IPS-15b (cell line): ENCODE measurements around the gene MS4A18.
"Not testable (repeated sequence)": the region's sequence is repeated elsewhere in the genome, so short reads cannot be mapped to it uniquely, and the experiment has no call there.

Source experiments
- H3K27me3 ChIP-seq: one replicate; pipeline ENCODE4 v1.6.1; 2013; ENCODE audit warnings: low read length; ENCODE audit not compliant: control insufficient read depth, insufficient read depth
- H3K36me3 ChIP-seq: one replicate; pipeline ENCODE4 v1.6.1; 2013; ENCODE audit warnings: low read length; ENCODE audit not compliant: control insufficient read depth, insufficient read depth
- H3K4me1 ChIP-seq: one replicate; pipeline ENCODE4 v1.6.1; 2013; ENCODE audit warnings: mild to moderate bottlenecking, low read length; ENCODE audit not compliant: control insufficient read depth, insufficient read depth
- H3K4me3 ChIP-seq: one replicate; pipeline ENCODE4 v1.5.1; 2013; ENCODE audit warnings: low read depth, low read length
- H3K9ac ChIP-seq: one replicate; pipeline ENCODE4 v1.6.1; 2013; ENCODE audit warnings: low read depth, mild to moderate bottlenecking, low read length
- H3K9me3 ChIP-seq: one replicate; pipeline ENCODE4 v1.6.1; 2013; ENCODE audit warnings: mild to moderate bottlenecking, low read length; ENCODE audit not compliant: control insufficient read depth, insufficient read depth

The MS4A18 gene

DNA sequence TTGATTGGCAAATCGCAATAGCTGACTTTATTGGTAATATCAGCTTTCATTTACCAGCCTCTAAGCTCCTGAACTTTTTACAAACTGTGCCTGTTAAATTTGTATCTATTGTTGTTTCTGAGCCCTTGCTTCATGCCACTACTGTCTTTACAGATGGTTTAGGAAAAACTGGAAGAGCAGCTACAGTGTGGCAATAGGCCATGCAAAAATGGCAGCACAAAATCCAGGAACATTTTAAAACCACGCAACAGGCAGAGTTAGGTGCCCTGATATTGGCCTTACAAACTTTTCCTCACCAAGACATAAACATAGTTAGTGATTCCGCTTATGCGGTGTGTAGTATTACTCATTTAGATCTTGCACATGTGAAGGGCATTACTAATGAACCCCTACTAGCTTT, 34.2 kb downstream of the MS4A18 start:
- H3K4me3 ChIP-seq, H3K9ac ChIP-seq, H3K4me1 ChIP-seq, H3K27me3 ChIP-seq, H3K9me3 ChIP-seq, H3K36me3 ChIP-seq: not testable (repeated sequence)

DNA sequence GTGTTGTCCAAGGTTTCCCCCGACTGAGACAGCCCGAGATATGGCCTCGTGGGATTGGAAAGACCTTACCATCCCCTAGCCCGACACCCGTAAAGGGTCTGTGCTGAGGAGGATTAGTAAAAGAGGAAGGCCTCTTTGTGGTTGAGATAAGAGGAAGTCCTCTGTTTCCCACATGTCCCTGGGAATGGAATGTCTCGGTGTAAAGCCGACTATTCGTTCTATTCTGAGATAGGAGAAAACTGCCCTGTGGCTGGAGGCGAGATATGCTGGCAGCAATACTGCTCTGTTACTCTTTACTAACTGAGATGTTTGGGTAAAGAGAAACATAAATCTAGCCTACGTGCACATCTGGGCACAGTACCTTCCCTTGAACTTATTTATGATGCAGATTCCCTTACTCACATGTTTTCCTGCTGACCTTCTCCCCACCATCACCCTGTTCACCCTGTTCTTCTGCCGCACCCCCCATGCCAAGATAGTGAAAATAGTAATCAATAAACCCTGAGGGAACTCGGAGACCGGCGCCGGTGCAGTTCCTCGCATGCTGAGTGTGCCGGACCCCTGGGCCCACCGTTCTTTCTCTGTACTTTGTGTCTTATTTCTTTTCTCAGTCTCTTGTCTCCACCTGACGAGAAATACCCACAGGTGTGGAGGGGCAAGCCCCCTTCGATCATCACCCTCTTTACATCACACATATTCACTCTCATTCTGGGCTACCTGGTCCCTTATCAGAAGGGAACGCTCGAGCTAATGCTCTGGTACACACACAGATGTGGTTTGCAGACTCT, 35.1 kb downstream of the MS4A18 start:
- H3K4me3 ChIP-seq, H3K9me3 ChIP-seq, H3K36me3 ChIP-seq, H3K27me3 ChIP-seq, H3K9ac ChIP-seq, H3K4me1 ChIP-seq: not testable (repeated sequence)

DNA sequence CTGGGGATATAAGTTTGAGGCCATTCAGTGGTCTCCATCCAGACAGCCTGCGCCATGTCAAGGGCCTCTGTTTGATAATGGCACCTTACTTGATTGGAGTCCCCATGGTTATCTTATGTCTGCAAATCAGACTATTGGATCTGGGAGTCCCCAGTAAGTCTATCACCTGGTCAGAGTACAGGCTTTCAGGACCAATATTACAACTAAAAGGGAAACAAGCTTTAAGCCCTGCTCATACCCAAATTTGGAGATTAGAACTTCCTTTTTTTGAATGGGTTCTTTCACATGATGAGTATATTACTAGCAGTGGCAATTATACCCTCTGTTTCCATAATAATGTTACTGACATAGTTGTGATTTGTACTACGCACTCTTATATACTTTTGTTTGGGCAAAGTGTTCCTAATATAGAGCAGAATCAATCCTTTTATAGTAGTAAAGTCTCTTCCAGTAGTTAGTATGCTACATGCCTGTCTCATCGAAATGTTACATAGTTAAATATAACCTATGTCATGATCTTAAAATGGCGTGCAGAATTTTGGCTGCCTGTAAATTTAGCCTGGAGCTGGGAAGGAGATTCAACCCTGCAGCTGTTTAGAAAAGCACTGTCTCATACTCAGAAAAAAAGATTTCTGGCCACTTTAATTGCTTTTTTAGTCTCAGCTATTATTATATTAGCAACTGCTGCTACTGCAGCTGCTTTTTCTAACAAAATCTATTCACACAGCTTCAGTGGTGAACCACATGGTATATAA, 37.1 kb downstream of the MS4A18 start:
- H3K27me3 ChIP-seq, result no peaks in the 10 kb centered on the region
- H3K36me3 ChIP-seq, result no peaks in the 10 kb centered on the region
- no peak overlapping the region for H3K9ac ChIP-seq
- no peak overlapping the region for H3K4me3 ChIP-seq
- no peaks in the 10 kb centered on the region for H3K4me1 ChIP-seq
- H3K9me3 ChIP-seq, result no peaks in the 10 kb centered on the region

DNA sequence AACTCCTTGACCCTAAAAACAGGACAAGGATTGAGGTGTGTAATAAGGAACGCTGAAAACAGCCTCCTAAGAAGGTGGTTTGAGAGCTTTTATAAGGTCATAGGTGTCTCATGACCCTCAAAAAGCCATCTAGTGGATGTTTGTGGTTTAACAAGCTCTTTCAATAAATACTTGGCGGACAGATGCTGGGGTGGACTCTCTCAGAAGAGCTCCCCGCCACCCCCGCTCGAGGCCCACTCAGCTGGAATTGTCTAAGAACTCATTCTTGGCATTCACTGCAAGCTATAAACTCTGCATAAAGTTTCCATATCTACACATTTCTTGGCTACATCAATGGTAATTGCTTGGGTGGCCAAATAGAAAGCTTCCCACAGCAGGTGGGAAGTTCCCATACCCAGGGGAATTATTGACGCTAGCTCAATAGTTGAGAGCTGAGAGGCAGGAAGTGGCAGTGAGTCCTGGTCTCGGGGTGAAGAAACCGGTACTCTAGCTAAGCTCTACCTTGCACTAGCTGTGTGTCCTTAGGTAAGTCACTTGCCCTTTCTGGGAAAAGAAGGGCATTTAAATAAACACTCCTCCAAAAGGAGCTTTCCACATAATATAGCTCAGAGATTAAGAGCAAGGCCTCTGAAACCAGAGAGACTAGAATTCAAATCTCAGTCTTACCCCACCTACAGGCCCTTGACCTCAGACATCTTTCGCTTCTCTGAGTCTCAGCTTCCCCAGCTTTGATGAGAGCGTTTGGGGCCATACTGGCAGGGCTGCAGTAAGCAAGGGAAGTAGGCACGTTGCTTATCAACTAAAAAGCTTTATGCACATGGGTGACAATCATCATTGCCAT, 38.6 kb downstream of the MS4A18 start:
- Histone ChIP-seq H3K4me3 (no peak overlapping the region), H3K27me3 (peaks cover 4% of the 10 kb centered on the region), H3K9me3 (no peaks in the 10 kb centered on the region), H3K36me3 (no peaks in the 10 kb centered on the region), H3K9ac (no peak overlapping the region), H3K4me1 (no peaks in the 10 kb centered on the region)

DNA sequence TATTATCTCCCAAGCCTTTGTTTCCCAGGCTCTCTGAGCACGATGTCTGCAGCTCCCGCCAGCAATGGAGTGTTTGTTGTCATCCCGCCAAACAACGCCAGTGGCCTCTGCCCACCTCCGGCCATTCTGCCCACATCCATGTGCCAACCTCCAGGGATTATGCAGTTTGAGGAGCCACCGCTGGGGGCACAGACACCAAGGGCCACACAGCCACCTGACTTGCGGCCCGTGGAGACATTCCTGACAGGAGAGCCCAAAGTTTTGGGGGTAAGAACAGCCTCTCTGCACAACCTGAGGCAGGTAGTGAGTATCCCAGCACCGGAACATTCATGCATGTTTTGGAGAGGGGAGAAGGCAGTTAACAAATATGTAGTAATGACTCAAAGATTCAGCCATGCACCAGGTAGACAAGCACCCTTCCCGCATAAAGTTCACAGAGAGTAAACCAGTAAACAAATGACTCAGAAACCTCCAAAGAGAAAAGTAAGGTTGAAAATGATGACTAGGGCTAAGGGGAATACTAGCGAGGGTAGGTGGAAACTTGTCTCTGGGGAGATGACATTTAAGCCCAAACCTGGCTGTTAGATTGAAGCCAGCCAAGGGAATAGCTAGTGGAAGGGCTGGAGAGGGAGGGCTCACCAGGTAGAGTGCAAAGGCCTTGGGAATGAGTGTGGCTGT, 39.3 kb downstream of the MS4A18 start:
- Histone ChIP-seq H3K4me1 (no peaks in the 10 kb centered on the region), H3K4me3 (no peak overlapping the region), H3K36me3 (no peaks in the 10 kb centered on the region), H3K27me3 (peaks cover 11% of the 10 kb centered on the region), H3K9me3 (no peaks in the 10 kb centered on the region), H3K9ac (no peak overlapping the region)

DNA sequence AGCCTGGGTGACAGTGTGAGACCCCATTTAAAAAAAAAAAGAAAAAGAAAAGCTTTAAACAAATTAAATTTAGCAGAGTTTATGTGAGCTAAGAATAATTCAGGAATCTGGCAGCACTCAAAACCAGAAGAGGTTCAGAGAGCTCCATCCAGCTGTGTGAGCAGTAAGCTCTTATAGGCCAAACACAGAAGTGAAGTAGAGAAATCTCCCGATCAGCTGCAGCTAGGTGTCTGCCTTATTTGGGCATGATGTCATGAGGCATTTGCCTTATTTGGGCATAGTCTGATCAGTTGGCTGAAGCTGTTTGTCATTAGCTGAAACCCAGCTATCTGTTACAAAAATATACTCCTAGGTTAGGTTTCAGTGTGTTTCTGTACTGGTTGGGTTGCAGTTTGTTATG, 40.4 kb downstream of the MS4A18 start:
- H3K9me3 ChIP-seq, result no peaks in the 10 kb centered on the region
- H3K4me1 ChIP-seq, result no peaks in the 10 kb centered on the region
- peaks cover 11% of the 10 kb centered on the region for H3K27me3 ChIP-seq
- H3K36me3 ChIP-seq, result no peaks in the 10 kb centered on the region
- no peak overlapping the region for H3K9ac ChIP-seq
- no peak overlapping the region for H3K4me3 ChIP-seq

DNA sequence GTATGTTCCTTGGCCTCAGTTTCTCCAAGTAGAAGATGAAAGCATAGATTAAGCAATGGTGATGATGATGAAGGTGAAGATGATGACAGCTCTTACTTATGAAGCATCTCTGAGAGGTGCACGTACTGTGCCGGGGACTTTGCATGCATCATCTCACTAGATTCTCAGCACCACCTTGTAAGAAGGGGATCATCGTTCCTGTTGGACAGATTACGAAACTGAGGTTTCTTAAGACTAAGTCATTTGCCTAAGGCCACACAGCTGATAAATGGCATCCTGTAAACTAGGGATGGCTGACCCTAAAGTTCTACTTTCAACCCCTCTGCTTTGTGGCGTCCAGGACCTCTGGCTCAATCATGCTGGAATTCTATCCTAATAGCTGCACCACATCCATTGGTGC, 40.8 kb downstream of the MS4A18 start:
- Histone ChIP-seq H3K27me3 (peaks cover 11% of the 10 kb centered on the region), H3K36me3 (no peaks in the 10 kb centered on the region), H3K4me3 (no peak overlapping the region), H3K4me1 (no peaks in the 10 kb centered on the region), H3K9me3 (no peaks in the 10 kb centered on the region), H3K9ac (no peak overlapping the region)

DNA sequence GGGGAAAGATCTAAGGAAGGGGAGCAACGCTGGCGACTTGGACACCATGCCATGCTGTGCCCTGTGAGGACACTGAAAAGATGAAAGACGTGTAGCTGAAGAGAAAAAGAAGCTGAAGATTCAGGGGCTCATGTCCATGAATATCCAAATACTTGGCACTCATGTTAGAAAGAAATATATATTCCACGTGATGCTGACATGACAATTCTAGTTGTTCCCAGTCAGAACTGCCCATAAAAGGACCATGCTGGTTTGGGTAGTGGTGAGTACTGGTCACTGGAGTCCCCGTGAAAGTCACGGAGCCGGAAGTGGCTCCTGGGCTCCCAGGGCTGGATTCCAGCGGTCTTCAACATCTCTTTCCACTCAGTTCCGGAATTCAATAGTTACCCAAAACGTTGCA, 42.0 kb downstream of the MS4A18 start:
- Histone ChIP-seq H3K4me3 (no peak overlapping the region), H3K27me3 (peaks cover 11% of the 10 kb centered on the region), H3K36me3 (no peaks in the 10 kb centered on the region), H3K9me3 (no peaks in the 10 kb centered on the region), H3K9ac (no peak overlapping the region), H3K4me1 (no peaks in the 10 kb centered on the region)

DNA sequence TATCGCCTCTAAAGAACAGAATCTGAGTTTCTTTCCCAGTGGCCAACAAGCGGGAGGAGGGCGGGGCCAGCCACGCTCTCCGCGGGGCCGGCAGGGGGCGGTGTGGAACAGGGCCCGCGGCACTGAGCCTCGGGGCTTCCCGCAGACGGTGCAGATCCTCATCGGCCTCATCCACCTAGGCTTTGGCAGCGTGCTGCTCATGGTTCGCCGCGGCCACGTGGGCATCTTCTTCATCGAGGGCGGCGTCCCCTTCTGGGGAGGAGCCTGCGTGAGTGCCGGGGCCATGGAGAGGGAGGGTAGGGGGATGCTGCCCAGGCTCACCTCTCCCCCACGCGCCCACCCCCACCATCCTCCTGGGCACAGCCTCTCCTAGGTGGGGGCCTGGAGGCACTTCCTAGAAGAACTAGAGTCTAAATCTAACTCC, 42.9 kb downstream of the MS4A18 start:
- H3K9ac ChIP-seq, result no peak overlapping the region
- H3K36me3 ChIP-seq, result no peaks in the 10 kb centered on the region
- H3K27me3 ChIP-seq, result peaks cover 11% of the 10 kb centered on the region
- H3K4me3 ChIP-seq, result no peak overlapping the region
- H3K4me1 ChIP-seq, result no peaks in the 10 kb centered on the region
- H3K9me3 ChIP-seq, result no peaks in the 10 kb centered on the region

DNA sequence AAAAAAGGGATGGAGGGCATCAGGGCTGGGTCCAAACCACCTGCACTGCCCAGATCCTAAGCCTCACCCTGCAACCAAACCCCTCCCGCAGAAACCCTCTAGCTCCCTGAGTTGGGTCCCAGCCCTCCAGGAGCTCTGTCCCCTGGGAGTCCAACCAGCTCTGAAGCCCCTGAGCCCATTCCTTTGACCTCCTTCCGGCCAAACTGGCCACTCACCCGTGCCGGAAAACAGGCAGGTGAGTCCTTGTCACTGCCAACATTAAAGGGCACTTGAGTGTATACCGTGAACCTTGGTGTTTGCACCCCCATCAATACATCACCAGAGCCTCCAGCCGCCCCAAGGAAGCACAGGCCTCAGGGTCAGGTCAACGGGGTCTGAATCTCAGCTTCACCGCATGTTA, 43.7 kb downstream of the MS4A18 start:
- H3K4me3 ChIP-seq, result no peak overlapping the region
- H3K36me3 ChIP-seq, result no peaks in the 10 kb centered on the region
- H3K27me3 ChIP-seq, result peaks cover 11% of the 10 kb centered on the region
- no peaks in the 10 kb centered on the region for H3K4me1 ChIP-seq
- no peaks in the 10 kb centered on the region for H3K9me3 ChIP-seq
- no peak overlapping the region for H3K9ac ChIP-seq

DNA sequence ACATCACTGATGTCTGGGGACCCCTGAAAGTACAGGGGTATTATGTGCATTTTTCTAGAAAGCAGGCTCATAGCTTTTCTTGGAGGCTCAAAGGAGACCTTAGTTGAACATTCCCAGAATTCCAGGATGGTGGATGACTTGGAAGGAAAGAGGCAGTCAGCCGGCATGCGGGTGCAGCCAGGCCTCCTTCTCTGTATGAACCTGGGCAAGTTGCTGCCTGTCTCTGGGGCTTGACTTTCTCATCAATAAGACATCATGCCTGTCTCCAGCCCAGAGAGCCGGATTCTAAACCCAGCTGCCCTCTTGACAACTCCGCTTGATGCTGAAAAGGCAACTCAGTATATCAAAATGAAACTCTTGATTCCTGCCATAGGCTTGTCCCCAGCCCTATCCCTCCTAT, 44.8 kb downstream of the MS4A18 start:
- H3K9me3 ChIP-seq, result no peaks in the 10 kb centered on the region
- peaks cover 11% of the 10 kb centered on the region for H3K27me3 ChIP-seq
- H3K4me1 ChIP-seq, result no peaks in the 10 kb centered on the region
- H3K4me3 ChIP-seq, result no peak overlapping the region
- H3K9ac ChIP-seq, result no peak overlapping the region
- no peaks in the 10 kb centered on the region for H3K36me3 ChIP-seq
